ENCODE results near the gene HOXD8. TPM values are rescaled to one million over a fixed set of nuclear protein-coding genes. Genes with fewer than 3 reads are reported as not detected.

The HOXD8 gene
- total RNA-seq (2022; extraction: Qiagen RNA extraction; ENCODE audit: low read depth) = 4.5 to 6.6 TPM (median 5.4 TPM) in 5 replicates

DNA sequence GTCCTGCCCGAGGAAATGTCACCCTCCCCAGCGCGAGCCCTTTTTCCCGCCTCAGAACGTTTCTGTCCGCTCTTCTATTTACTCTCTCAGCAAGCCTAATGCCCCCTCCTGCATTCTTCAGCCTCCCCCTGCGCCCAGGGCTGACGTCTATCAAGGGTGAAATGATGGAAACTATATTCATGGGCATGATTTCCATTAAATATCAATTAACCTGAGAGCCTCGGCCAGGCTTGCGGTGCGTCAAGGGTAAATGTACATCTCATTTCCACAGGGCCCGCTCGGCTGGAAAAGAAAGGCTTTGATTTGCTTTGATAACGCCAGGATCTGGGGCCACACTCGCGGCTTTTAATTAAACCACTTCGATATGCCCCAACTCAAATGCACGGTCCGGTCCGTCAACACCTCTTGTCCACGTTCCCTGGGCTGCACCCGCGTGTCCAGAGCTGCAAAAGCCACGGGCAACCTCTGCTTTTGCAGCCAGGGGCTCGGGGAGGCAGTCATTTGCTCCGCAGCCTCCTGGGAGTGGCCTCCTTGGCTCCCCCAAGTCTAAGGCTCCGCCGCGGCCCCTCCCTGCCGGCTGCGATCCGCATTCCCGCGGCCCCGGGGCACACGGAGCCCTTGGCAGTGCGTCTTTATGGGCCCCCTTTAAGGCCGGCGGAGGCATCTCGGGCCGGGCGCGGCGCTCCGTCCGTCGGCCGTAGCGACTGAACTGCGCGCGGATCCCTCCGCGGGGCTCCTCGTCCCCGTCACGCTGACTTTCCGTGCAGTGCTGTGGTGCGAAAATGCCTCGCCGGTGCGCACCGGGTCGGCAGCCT is at the start of gene HOXD8:
HOXD8 (plus strand) TSS at position 724 of the 815 bp plus-strand sequence. CDS start 662 bp downstream, outside the sequence.

DNA sequence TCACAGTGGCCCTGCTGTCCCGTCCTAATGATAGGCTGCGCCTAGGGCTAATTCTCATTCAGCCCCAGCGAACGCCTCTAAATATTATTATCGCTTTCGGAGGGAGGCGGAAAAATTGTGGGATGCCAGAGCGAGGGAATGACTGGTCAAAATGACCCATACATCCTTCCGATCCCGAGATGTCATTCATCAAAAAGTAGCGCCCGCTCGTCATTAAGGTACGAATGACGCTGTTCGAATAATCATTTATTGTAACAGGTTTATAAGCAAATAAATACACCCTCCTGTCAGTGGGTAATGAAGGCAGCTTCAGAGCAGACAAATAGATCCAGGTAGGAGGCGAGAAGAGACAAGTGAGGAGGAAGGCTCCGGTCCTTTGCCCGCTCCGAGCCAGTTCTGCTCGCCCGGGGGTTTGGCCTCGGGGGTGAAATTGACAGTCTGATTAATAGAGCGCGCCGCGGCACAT is 45.7 kb upstream of the HOXD8 start, which contains the start of gene EVX2:
EVX2 (minus strand) TSS at position 167 of the 466 bp plus-strand sequence. CDS start 186 bp downstream, outside the sequence.

DNA sequence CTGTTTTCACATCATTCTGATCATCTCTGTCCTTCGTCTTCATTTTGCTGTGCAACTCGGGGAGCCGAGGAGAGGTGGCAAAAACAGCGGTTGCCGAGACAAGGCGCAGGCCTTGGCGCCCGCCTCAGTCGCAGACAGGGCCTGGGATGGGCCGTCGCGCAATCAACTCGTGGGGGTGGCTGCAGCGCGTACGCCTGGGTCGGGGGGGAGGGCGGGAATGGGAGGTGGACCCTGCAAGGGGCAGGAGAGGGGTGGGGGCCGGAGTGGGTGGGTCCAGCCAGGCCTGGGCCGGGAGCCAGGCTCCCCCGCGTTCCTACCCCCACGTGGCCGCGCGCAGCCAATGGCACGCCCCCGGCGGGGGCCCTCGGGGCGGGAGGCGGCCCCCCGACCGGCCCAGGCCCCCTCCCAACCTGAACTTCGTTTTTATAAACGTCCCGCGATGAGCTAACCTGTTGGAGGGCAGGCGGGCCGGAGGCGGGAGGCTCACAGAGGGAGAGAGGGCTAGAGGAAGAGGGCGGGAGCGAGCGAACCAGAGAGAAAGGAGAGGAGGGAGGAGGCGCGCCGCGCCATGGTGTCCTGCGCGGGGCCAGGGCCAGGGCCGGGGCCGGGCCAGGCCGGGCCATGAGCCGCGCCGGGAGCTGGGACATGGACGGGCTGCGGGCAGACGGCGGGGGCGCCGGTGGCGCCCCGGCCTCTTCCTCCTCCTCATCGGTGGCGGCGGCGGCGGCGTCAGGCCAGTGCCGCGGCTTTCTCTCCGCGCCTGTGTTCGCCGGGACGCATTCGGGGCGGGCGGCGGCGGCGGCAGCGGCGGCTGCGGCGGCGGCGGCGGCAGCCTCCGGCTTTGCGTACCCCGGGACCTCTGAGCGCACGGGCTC is 37.0 kb upstream of the HOXD8 start, which contains the start of gene HOXD13:
HOXD13 (plus strand) TSS at position 452 of the 875 bp plus-strand sequence; CDS start at position 622, 170 bp downstream.

DNA sequence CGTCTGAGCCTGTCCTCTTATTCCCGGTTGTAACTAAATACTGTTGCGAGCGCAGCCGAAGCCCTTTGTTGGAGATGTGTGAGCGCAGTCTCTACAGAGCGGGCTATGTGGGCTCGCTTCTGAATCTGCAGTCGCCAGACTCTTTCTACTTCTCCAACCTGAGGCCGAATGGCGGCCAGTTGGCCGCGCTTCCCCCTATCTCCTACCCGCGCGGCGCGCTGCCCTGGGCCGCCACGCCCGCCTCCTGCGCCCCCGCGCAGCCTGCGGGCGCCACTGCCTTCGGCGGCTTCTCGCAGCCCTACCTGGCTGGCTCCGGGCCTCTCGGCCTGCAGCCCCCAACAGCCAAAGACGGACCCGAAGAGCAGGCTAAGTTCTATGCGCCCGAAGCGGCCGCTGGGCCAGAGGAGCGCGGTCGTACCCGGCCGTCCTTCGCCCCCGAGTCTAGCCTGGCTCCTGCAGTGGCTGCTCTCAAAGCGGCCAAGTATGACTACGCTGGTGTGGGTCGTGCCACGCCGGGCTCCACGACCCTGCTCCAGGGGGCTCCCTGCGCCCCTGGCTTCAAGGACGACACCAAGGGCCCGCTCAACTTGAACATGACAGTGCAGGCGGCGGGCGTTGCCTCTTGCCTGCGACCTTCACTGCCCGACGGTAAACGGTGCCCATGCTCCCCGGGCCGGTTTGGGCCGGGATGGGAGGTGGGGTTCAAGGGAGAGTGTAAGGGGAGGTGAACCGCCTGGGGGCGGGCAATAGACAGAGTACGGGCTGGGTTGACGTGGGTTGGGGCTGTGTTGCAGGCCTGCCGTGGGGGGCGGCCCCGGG is 29.6 kb upstream of the HOXD8 start, which contains the start of gene HOXD12:
HOXD12 (plus strand) TSS at position 68 of the 819 bp plus-strand sequence; CDS start at position 75, 7 bp downstream.

DNA sequence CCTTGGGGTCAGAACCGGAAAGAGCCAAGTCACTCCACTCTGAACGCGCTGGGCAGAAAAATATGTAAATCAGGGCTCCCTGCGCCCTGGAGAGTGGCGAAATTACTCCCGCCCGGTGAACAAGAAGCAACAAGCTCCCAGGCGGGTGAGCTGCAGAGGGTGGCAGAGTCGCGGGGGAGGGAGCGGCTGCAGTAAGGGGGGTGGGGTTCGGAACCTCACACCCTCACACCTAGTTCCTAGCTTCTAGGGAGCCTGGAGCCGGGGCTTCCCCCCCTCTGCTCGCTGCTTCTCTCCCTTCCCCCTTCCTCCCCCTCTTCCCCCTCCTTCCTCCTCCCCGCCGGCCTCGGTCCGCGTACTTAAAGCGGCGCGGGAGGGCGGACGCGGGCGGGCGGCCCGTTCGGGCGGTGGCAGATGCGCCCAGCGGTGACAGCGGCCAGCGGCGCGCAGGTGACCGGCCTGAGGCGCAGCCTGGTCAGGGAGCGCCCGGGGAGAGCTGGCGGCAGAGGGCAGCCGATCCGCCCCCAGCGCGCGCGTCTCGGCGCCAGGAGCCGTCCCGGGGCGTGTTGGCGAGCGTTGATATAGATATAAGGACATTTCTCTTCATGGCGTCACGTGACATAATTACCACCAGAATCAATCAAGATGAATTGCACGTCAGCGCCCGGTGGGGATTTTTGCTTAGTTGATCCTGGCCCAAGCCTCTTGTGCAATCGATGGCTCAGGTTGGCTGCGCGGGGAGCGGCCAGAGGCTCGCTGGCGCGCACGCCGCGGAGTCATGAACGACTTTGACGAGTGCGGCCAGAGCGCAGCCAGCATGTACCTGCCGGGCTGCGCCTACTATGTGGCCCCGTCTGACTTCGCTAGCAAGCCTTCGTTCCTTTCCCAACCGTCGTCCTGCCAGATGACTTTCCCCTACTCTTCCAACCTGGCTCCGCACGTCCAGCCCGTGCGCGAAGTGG is 22.6 kb upstream of the HOXD8 start, which contains the start of gene HOXD11:
HOXD11 (plus strand) TSS at position 700 of the 959 bp plus-strand sequence; CDS start at position 776, 76 bp downstream.

DNA sequence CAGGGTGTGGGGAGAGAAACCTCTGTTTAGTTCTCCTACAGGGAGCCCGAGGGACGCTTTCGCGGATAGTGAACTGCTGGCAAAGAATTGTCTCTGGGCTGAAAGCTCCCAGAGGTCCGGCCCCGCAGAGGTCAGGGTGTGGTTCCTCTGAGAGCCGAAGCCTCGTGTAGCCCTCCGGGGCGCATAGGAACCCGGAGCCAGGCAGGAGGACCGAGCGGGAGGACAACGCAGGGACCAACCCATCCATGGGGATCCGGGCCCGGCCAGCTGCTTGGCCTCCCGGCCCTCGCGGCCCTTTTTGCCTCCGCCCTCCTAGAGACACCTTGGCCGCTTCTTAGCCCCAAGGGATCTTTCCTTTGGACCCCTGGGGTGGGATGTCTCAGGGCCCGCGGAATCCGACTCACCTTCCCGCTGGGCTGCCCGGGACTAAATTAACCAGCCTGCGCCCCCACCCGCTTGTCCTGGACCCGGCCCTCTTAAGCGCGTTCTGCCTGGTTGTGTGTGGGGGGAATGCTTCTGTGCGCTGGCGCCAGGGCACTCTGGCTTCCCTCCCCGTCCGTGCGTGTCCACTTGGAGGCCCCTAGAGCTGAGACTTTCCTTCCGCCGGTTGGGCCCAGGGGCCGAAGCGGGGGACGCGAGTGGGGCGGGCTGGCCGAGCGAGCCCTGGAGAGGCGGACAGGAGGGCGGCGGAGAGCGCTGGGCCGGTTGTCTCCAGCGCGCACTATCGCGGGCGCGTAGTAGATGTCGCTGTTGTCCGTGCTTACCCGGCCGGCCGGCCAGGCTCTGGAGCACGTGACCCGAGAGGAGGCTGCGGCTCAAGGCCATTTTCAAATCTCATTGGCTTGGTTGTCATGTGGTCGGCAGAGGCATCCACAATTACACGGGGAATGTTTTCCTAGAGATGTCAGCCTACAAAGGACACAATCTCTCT is 13.4 kb upstream of the HOXD8 start, which contains the start of gene HOXD10:
HOXD10 (plus strand) TSS at position 896 of the 931 bp plus-strand sequence. CDS start 56 bp downstream, outside the sequence.

DNA sequence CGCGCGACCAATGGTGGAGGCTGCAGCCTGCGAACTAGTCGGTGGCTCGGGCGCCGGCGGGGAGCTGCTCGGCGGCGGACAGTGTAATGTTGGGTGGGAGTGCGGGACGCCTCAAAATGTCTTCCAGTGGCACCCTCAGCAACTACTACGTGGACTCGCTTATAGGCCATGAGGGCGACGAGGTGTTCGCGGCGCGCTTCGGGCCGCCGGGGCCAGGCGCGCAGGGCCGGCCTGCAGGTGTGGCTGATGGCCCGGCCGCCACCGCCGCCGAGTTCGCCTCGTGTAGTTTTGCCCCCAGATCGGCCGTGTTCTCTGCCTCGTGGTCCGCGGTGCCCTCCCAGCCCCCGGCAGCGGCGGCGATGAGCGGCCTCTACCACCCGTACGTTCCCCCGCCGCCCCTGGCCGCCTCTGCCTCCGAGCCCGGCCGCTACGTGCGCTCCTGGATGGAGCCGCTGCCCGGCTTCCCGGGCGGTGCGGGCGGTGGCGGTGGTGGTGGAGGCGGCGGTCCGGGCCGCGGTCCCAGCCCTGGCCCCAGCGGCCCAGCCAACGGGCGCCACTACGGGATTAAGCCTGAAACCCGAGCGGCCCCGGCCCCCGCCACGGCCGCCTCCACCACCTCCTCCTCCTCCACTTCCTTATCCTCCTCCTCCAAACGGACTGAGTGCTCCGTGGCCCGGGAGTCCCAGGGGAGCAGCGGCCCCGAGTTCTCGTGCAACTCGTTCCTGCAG is 6.7 kb upstream of the HOXD8 start, which contains the start of gene HOXD9:
HOXD9 (plus strand) TSS at position 37 of the 728 bp plus-strand sequence; CDS start at position 87, 50 bp downstream.

DNA sequence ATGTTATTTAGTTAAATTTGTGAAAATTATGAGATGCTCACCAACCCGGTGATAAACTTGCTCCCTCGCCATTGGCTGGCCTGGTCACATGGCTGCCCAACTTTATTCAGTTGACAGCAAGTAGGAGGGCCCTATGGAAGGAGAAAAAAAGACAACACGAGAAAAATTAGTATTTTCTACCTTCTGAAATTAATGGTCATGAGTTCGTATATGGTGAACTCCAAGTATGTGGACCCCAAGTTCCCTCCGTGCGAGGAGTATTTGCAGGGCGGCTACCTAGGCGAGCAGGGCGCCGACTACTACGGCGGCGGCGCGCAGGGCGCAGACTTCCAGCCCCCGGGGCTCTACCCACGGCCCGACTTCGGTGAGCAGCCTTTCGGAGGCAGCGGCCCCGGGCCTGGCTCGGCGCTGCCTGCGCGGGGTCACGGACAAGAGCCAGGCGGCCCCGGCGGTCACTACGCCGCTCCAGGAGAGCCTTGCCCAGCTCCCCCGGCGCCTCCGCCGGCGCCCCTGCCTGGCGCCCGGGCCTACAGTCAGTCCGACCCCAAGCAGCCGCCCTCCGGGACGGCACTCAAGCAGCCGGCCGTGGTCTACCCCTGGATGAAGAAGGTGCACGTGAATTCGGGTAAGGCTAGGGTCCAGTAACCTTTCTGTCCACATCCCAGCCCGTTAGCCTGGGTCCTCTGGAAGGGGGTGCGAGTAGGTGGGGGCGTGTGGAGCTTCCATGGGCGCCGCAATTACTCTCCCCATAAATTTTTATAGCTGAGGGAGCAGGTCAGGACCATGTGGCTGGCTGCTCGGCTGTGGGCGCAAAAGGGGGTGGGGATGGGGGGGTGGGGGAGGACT is 22.2 kb downstream of the HOXD8 start, which contains the start of gene HOXD4:
HOXD4 (plus strand) TSS at position 109 of the 846 bp plus-strand sequence; CDS start at position 193, 84 bp downstream.

DNA sequence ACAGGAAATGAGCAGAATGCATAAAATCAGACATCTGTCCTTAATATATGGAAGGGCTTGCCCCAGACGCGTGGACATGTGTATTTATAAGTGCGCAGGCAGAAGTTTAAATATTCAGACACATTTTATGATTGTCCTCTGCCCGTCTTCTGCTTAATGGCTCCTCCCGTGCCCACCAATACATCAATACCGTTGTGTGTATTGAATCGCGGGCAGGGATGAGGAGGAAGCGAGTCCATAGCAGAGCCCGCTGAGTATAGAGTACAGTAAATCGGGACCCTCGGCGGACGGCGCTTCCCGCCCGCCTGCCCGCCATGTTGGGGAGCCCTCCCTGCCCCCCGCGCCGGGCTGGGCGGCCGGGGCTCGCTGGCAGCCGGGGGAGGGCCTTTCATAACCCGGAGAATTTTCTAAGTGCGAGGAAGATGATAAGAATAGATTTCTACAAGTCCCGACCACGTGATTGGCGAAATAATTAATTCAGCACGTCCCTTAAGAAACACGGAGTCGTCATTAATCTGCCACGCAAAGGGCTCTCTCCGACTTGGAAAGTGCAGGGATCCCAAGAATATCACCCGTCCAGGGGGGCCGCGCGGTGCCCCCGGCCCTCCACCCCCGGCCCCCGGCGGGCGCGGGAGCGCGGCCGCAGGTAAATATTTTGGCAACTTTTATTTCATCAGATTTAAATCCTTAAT is 27.4 kb downstream of the HOXD8 start, which contains the start of gene HOXD3:
HOXD3 (plus strand) TSS at position 501 of the 692 bp plus-strand sequence. CDS start 11,808 bp downstream, outside the sequence.

Other genes starting within 250 kb of the HOXD8 start
- gene LNPK, start 127.4 kb upstream of the HOXD8 start, total RNA-seq (2022; extraction: Qiagen RNA extraction; ENCODE audit: low read depth) = 11.0 to 20.4 TPM (median 14.4 TPM) in 5 replicates
- gene EVX2, start 45.7 kb upstream of the HOXD8 start, total RNA-seq (2022; extraction: Qiagen RNA extraction; ENCODE audit: low read depth) = not detected in 5 replicates
- 0.16 to 0.34 TPM (median 0.30 TPM) in 5 replicates for gene HOXD13, start 37.0 kb upstream of the HOXD8 start, total RNA-seq (2022; extraction: Qiagen RNA extraction; ENCODE audit: low read depth)
- not detected in 5 replicates for gene HOXD12, start 29.9 kb upstream of the HOXD8 start, total RNA-seq (2022; extraction: Qiagen RNA extraction; ENCODE audit: low read depth)
- gene HOXD11, start 22.4 kb upstream of the HOXD8 start, total RNA-seq (2022; extraction: Qiagen RNA extraction; ENCODE audit: low read depth) = 6.1 to 8.3 TPM (median 6.6 TPM) in 5 replicates
- gene HOXD10, start 12.9 kb upstream of the HOXD8 start, total RNA-seq (2022; extraction: Qiagen RNA extraction; ENCODE audit: low read depth) = 5.5 to 8.1 TPM (median 7.0 TPM) in 5 replicates
- gene HOXD9, start 7.0 kb upstream of the HOXD8 start, total RNA-seq (2022; extraction: Qiagen RNA extraction; ENCODE audit: low read depth) = 0.98 to 1.4 TPM (median 1.3 TPM) in 5 replicates
- gene HOXD4, start 21.8 kb downstream of the HOXD8 start, total RNA-seq (2022; extraction: Qiagen RNA extraction; ENCODE audit: low read depth) = 0.36 to 0.50 TPM (median 0.46 TPM) in 4 of 5 replicates, not detected in the other
- 0.15 to 0.35 TPM (median 0.27 TPM) in 4 of 5 replicates, not detected in the other for gene HOXD3, start 27.6 kb downstream of the HOXD8 start, total RNA-seq (2022; extraction: Qiagen RNA extraction; ENCODE audit: low read depth)
- 0.20 to 0.39 TPM (median 0.36 TPM) in 5 replicates for gene HOXD1, start 59.0 kb downstream of the HOXD8 start, total RNA-seq (2022; extraction: Qiagen RNA extraction; ENCODE audit: low read depth)
- gene MTX2, start 139.7 kb downstream of the HOXD8 start, total RNA-seq (2022; extraction: Qiagen RNA extraction; ENCODE audit: low read depth) = 43.9 to 50.9 TPM (median 44.9 TPM) in 5 replicates